Liver (tissue), 9 donors: ENCODE data around the gene SGCD. TPM values are rescaled to one million over a fixed set of nuclear protein-coding genes. Genes with fewer than 3 reads are reported as not detected.

Experiments used
- DNase-seq: peaks from one replicate; pipeline ENCODE4 v3.0.0-alpha.2; 2017; ENCODE audit warnings: low spot score
- H3K27ac ChIP-seq, 2 donors: one replicate each; pipeline ENCODE4 v1.7.0; 2013; ENCODE audit warnings: inconsistent platforms in 2 of 2, low read length in 2 of 2, control low read depth in 1 of 2, low read depth in 1 of 2, mild to moderate bottlenecking in 1 of 2
- H3K27me3 ChIP-seq, 4 donors: one replicate each; pipeline versions ENCODE4 v1.6.1 to v1.7.0; 2013; ENCODE audit warnings: low read length in 3 of 4, inconsistent platforms in 1 of 4, mild to moderate bottlenecking in 1 of 4, moderate library complexity in 1 of 4; ENCODE audit not compliant: control insufficient read depth in 4 of 4, insufficient read depth in 4 of 4
- H3K36me3 ChIP-seq, 4 donors: one replicate each; pipeline versions ENCODE4 v1.6.1 to v1.7.0; 2013; ENCODE audit warnings: low read length in 3 of 4, mild to moderate bottlenecking in 3 of 4, low read depth in 1 of 4, moderate library complexity in 1 of 4; ENCODE audit not compliant: control insufficient read depth in 4 of 4, insufficient read depth in 3 of 4
- H3K4me1 ChIP-seq, 4 donors: one replicate each; pipeline versions ENCODE4 v1.6.1 to v1.7.0; 2013; ENCODE audit warnings: low read length in 3 of 4, mild to moderate bottlenecking in 3 of 4, moderate library complexity in 1 of 4; ENCODE audit not compliant: control insufficient read depth in 4 of 4, insufficient read depth in 4 of 4
- H3K4me3 ChIP-seq, 3 donors: one replicate each; pipeline versions ENCODE4 v1.6.1 to v1.7.0; 2013; ENCODE audit warnings: low read length in 3 of 3, control low read depth in 1 of 3, low read depth in 1 of 3, mild to moderate bottlenecking in 1 of 3
- H3K9ac ChIP-seq, 2 donors: one replicate each; pipeline ENCODE4 v1.7.0; 2013; ENCODE audit warnings: low read length in 2 of 2, mild to moderate bottlenecking in 2 of 2, moderate library complexity in 2 of 2, control low read depth in 1 of 2, low read depth in 1 of 2
- H3K9me3 ChIP-seq, 4 donors: one replicate each; pipeline versions ENCODE4 v1.6.1 to v1.7.0; 2013; ENCODE audit warnings: low read length in 3 of 4; ENCODE audit not compliant: control insufficient read depth in 4 of 4
- ATF3 ChIP-seq: IDR thresholded peaks from 2 replicates; pipeline ENCODE4 v1.6.1; 2016; ENCODE audit warnings: antibody characterized with exemption
- CTCF ChIP-seq: fragments of 150-350 bp; IDR thresholded peaks from 2 replicates; pipeline ENCODE4 v1.5.1; 2017; ENCODE audit warnings: improper control_type of control experiment, low read depth, low read length; ENCODE audit not compliant: missing input control
- EGR1 ChIP-seq, 2 donors: IDR thresholded peaks; 2 replicates each; pipeline ENCODE4 v1.6.1; 2016 to 2018; ENCODE audit warnings: antibody characterized with exemption in 2 of 2, low read depth in 2 of 2
- FOXA1 ChIP-seq: IDR thresholded peaks from 2 replicates; pipeline ENCODE4 v1.6.1; 2016; ENCODE audit warnings: antibody characterized with exemption
- FOXA2 ChIP-seq: IDR thresholded peaks from 2 replicates; pipeline ENCODE4 v1.6.1; 2016; ENCODE audit warnings: antibody characterized with exemption
- GABPA ChIP-seq, 2 donors: IDR thresholded peaks in 1 of 2; conservative IDR thresholded peaks in 1 of 2; 2 replicates each; pipeline ENCODE4 v1.6.1; 2016; ENCODE audit warnings: antibody characterized with exemption in 2 of 2, mild to moderate bottlenecking in 1 of 2, moderate library complexity in 1 of 2
- HNF4A ChIP-seq, 2 donors: conservative IDR thresholded peaks; 2 replicates each; pipeline ENCODE4 v1.6.1; 2016; ENCODE audit warnings: antibody characterized with exemption in 2 of 2, mild to moderate bottlenecking in 2 of 2
- HNF4G ChIP-seq: IDR thresholded peaks from 2 replicates; pipeline ENCODE4 v1.6.1; 2016; ENCODE audit warnings: antibody characterized with exemption
- JUND ChIP-seq, 2 donors: IDR thresholded peaks; 2 replicates each; pipeline ENCODE4 v1.6.1; 2016; ENCODE audit warnings: antibody characterized with exemption in 2 of 2
- MAX ChIP-seq: IDR thresholded peaks from 2 replicates; pipeline ENCODE4 v1.6.1; 2016; ENCODE audit warnings: antibody characterized with exemption
- NR2F2 ChIP-seq: IDR thresholded peaks from 2 replicates; pipeline ENCODE4 v1.6.1; 2016; ENCODE audit warnings: antibody characterized with exemption
- RAD21 ChIP-seq, 2 donors: IDR thresholded peaks; 2 replicates each; pipeline ENCODE4 v1.6.1; 2016; ENCODE audit warnings: antibody characterized with exemption in 2 of 2, mild to moderate bottlenecking in 2 of 2
- REST ChIP-seq: IDR thresholded peaks from 2 replicates; pipeline ENCODE4 v1.6.1; 2016; ENCODE audit warnings: antibody characterized with exemption, mild to moderate bottlenecking
- RXRA ChIP-seq, 2 donors: IDR thresholded peaks; 2 replicates each; pipeline ENCODE4 v1.6.1; 2017 to 2018; ENCODE audit warnings: antibody characterized with exemption in 2 of 2, mild to moderate bottlenecking in 1 of 2
- SP1 ChIP-seq: IDR thresholded peaks from 2 replicates; pipeline ENCODE4 v1.6.1; 2018; ENCODE audit warnings: antibody characterized with exemption, mild to moderate bottlenecking
- TAF1 ChIP-seq: conservative IDR thresholded peaks from 2 replicates; pipeline ENCODE4 v1.6.1; 2016; ENCODE audit warnings: antibody characterized with exemption, mild to moderate bottlenecking
- YY1 ChIP-seq: IDR thresholded peaks from 2 replicates; pipeline ENCODE4 v1.6.1; 2016; ENCODE audit warnings: antibody characterized with exemption, mild to moderate bottlenecking
- ZBTB33 ChIP-seq: IDR thresholded peaks from 2 replicates; pipeline ENCODE4 v1.6.1; 2016; ENCODE audit warnings: antibody characterized with exemption
- WGBS: extraction: QIAGEN DNeasy Blood & Tissue Kit; methylation state at CpG from one replicate; pipeline ENCODE4 v1.1.7; 2013; 5-methylcytosine and 5-hydroxymethylcytosine counted together
- polyA plus RNA-seq, 2 donors: library from polyadenylated mRNA; stranded (reverse) in 1 of 2; unstranded in 1 of 2; fragments of 200-250 nt in 1 of 2; fragments of >200 nt in 1 of 2; fragmentation: Nextera tagmentation in 1 of 2; extraction: Ambion mirVana in 1 of 2; gene quantifications; one replicate each; pipeline versions ENCODE4 v1.2.1 to v1.2.3, GENCODE V29; 2013 to 2015
- total RNA-seq, 2 donors: library from RNA; depleted of rRNA; stranded (reverse); fragments of >200 nt; gene quantifications; one replicate each; pipeline ENCODE4 v1.2.3, GENCODE V29; 2014
- donor health status: healthy.
- donor health status: healthy.
- donor health status: healthy.
- donor health status: healthy.
- donor health status: healthy.

The SGCD gene
- total and polyA plus RNA-seq, 4 donors, result 0.35 to 1.7 (median 1.0) TPM

- WGBS, result 85% methylated on average over 4 of the region's 4 CpGs
- TF ChIP-seq REST, result no peak
- no peak for TF ChIP-seq RAD21 (IDR thresholded peaks at IDR 0.05)
- no peak for TF ChIP-seq HNF4G
- TF ChIP-seq FOXA2, result no peak
- TF ChIP-seq CTCF, result no peak
- TF ChIP-seq YY1, result no peak
- Histone ChIP-seq H3K9ac (no peak overlapping the region), H3K27me3 (no peaks in the 10 kb centered on the region), H3K36me3 (no peaks in the 10 kb centered on the region), H3K4me1 (no peaks in the 10 kb centered on the region), H3K4me3 (no peak overlapping the region), H3K9me3 (no peaks in the 10 kb centered on the region), H3K27ac (no peak overlapping the region)
- DNase-seq, result no peak
Measured at GRCh38 chr5:156421798-156422197, 94.8 kb downstream of the SGCD start.

- no peak overlapping the region for H3K4me3 ChIP-seq
- no peak overlapping the region for H3K27ac ChIP-seq
- H3K9ac ChIP-seq, result no peak overlapping the region
- TF ChIP-seq GABPA (IDR thresholded peaks at IDR 0.05 in 1 of 2, conservative IDR thresholded peaks at IDR 0.05 in 1 of 2) (no peak), MAX (no peak), EGR1 (IDR thresholded peaks at IDR 0.05; ENCODE audit: low read depth in 2 of 2) (no peak), RXRA (IDR thresholded peaks at IDR 0.05) (no peak), RAD21 (IDR thresholded peaks at IDR 0.05) (no peak), SP1 (no peak), FOXA2 (no peak), JUND (IDR thresholded peaks at IDR 0.05) (no peak), CTCF (no peak), NR2F2 (no peak), TAF1 (no peak), ATF3 (no peak), ZBTB33 (no peak), YY1 (no peak), HNF4A (conservative IDR thresholded peaks at IDR 0.05) (no peak), HNF4G (no peak), FOXA1 (no peak), REST (no peak)
- no peak for DNase-seq
- no peaks in the 10 kb centered on the region for H3K36me3 ChIP-seq
- H3K9me3 ChIP-seq, result no peaks in the 10 kb centered on the region
- H3K27me3 ChIP-seq, result no peaks in the 10 kb centered on the region
- WGBS, result 61% methylated on average over 3 of the region's 3 CpGs
- no peaks in the 10 kb centered on the region for H3K4me1 ChIP-seq
Measured at GRCh38 chr5:156423597-156423996, 96.6 kb downstream of the SGCD start.
